Mesendoderm (in vitro differentiated cells): Measurements from ENCODE around the gene PPP1CA.

Source experiments
- DNase-seq: peaks from one replicate; pipeline ENCODE4 v3.0.0; 2013
- H2AK5ac ChIP-seq: 2 replicates; pipeline ENCODE4 v1.6.1; 2013; ENCODE audit warnings: low read length, inconsistent platforms
- H2BK120ac ChIP-seq: 2 replicates; pipeline ENCODE4 v1.6.1; 2013; ENCODE audit warnings: low read depth, mild to moderate bottlenecking, low read length, moderate library complexity, mixed read lengths
- H2BK15ac ChIP-seq: replicated peaks from 2 replicates; pipeline ENCODE4 v1.6.1; 2013; ENCODE audit warnings: low read depth, mild to moderate bottlenecking, moderate library complexity
- H2BK5ac ChIP-seq: 2 replicates; pipeline ENCODE4 v1.6.1; 2013; ENCODE audit warnings: low read length, inconsistent platforms
- H3K18ac ChIP-seq: 2 replicates; pipeline ENCODE4 v1.6.1; 2013; ENCODE audit warnings: mild to moderate bottlenecking, low read length, mixed read lengths
- H3K23ac ChIP-seq: one replicate; pipeline ENCODE4 v1.6.1; 2013; ENCODE audit warnings: low read length
- H3K27ac ChIP-seq: 2 replicates; pipeline ENCODE4 v1.5.1; 2013; ENCODE audit warnings: low read depth, mild to moderate bottlenecking, inconsistent platforms, low read length, moderate library complexity
- H3K27me3 ChIP-seq: 2 replicates; pipeline ENCODE4 v1.6.1; 2013; ENCODE audit warnings: low read length, control low read depth, mild to moderate bottlenecking, inconsistent platforms; ENCODE audit not compliant: insufficient read depth, poor library complexity
- H3K36me3 ChIP-seq: 2 replicates; pipeline ENCODE4 v1.6.1; 2013; ENCODE audit warnings: low read length, inconsistent platforms; ENCODE audit not compliant: control insufficient read depth, insufficient read depth
- H3K4ac ChIP-seq: one replicate; pipeline ENCODE4 v1.6.1; 2013; ENCODE audit warnings: low read depth, mild to moderate bottlenecking, low read length, moderate library complexity
- H3K4me1 ChIP-seq: 2 replicates; pipeline ENCODE4 v1.6.1; 2013; ENCODE audit warnings: low read depth, low read length, inconsistent platforms; ENCODE audit not compliant: control insufficient read depth
- H3K4me2 ChIP-seq: 2 replicates; pipeline ENCODE4 v1.6.1; 2013; ENCODE audit warnings: low read length
- H3K4me3 ChIP-seq: 2 replicates; pipeline ENCODE4 v1.5.1; 2013; ENCODE audit warnings: mild to moderate bottlenecking, low read length
- H3K56ac ChIP-seq: one replicate; pipeline ENCODE4 v1.6.1; 2013; ENCODE audit warnings: low read length
- H3K79me1 ChIP-seq: 2 replicates; pipeline ENCODE4 v1.6.1; 2013; ENCODE audit warnings: low read length, inconsistent platforms
- H3K79me2 ChIP-seq: 2 replicates; pipeline ENCODE4 v1.6.1; 2013; ENCODE audit warnings: mild to moderate bottlenecking, low read length; ENCODE audit not compliant: control insufficient read depth, insufficient read depth
- H3K9ac ChIP-seq: 2 replicates; pipeline ENCODE4 v1.6.1; 2013; ENCODE audit warnings: low read length, inconsistent platforms
- H4K5ac ChIP-seq: one replicate; pipeline ENCODE4 v1.6.1; 2013; ENCODE audit warnings: low read length
- H4K8ac ChIP-seq: one replicate; pipeline ENCODE4 v1.6.1; 2013; ENCODE audit warnings: low read depth, mild to moderate bottlenecking, control low read depth, low read length, moderate library complexity
- WGBS: extraction: QIAGEN DNeasy Blood & Tissue Kit; methylation state at CpG from one replicate; pipeline ENCODE4 v1.1.7; 2013; ENCODE audit warnings: low lambda C conversion rate, missing lambda C conversion rate; ENCODE audit not compliant: insufficient coverage; ENCODE audit errors: extremely low coverage; 5-methylcytosine and 5-hydroxymethylcytosine counted together

Gene PPP1CA

DNA sequence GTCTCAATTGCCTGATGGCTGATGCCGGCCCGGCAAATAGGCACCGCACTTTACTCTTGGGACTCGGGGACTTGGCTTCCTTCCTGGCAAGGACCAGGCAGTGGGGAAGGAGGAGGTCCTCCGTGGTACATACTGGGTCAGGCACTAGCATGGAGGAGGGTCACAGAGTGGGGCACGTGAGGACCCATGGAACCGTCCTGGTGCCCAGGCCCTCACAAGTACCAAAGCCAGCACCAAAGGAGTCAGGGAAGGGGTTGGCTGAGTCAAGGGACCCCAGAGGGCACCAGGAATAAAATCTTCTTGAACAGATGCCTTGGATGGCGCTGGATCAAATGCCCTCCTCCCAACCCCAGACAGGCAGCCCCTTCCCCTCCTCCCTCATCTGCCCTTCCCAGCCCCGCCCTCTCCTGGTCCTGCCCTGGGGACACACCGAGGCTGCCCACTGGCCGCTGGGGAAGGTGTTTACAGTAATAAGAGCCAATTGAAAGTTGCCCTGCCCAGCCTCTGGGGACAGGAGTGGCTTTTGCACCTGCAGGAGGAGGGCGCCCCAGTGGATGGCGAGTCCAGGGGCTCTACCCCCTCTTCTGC lies 8.2 kb upstream of the PPP1CA start:
- no peak overlapping the region for H3K4me3 ChIP-seq
- no peak overlapping the region for H2BK120ac ChIP-seq
- H3K27ac ChIP-seq, result no peak overlapping the region
- H3K27me3 ChIP-seq, result no peaks in the 10 kb centered on the region
- peak overlapping the region; percentile 43 for H3K56ac ChIP-seq
- no peak overlapping the region for H2AK5ac ChIP-seq
- no peaks in the 10 kb centered on the region for H3K79me2 ChIP-seq
- no peak overlapping the region for H3K9ac ChIP-seq
- H4K5ac ChIP-seq, result no peak overlapping the region
- H3K4me1 ChIP-seq, result no peaks in the 10 kb centered on the region
- H3K23ac ChIP-seq, result no peak overlapping the region
- no peak overlapping the region for H3K18ac ChIP-seq
- H2BK15ac ChIP-seq, result no peak overlapping the region
- H2BK5ac ChIP-seq, result no peak overlapping the region
- no peak overlapping the region for H3K4ac ChIP-seq
- peak; percentile 71 for DNase-seq
- no peaks in the 10 kb centered on the region for H3K79me1 ChIP-seq
- no peak overlapping the region for H4K8ac ChIP-seq
- H3K36me3 ChIP-seq, result no peaks in the 10 kb centered on the region
- H3K4me2 ChIP-seq, result no peak overlapping the region
- WGBS, result no CpG with 5 or more reads among the region's 13 CpGs

DNA sequence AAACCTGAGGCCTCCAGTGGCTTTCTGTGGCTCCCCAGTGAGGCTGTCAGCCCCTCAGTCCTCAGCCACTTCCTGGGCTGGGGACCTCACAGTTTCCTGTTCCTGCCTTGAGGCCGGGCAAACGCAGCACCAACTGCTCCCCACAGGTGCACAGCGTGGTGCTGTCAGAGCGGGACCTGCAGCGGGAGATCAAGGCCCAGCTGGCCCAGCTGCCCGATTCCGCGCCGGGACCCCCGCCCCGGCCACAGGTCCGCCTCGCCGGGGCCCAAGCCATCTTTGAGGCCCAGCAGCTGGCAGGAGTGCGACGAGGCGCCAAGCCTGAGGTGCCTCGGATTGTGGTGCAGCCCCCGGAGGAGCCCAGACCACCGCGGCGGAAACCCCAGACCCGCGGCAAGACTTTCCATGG lies 7.6 kb upstream of the PPP1CA start:
- H3K4me1 ChIP-seq, result no peaks in the 10 kb centered on the region
- no peak for DNase-seq

DNA sequence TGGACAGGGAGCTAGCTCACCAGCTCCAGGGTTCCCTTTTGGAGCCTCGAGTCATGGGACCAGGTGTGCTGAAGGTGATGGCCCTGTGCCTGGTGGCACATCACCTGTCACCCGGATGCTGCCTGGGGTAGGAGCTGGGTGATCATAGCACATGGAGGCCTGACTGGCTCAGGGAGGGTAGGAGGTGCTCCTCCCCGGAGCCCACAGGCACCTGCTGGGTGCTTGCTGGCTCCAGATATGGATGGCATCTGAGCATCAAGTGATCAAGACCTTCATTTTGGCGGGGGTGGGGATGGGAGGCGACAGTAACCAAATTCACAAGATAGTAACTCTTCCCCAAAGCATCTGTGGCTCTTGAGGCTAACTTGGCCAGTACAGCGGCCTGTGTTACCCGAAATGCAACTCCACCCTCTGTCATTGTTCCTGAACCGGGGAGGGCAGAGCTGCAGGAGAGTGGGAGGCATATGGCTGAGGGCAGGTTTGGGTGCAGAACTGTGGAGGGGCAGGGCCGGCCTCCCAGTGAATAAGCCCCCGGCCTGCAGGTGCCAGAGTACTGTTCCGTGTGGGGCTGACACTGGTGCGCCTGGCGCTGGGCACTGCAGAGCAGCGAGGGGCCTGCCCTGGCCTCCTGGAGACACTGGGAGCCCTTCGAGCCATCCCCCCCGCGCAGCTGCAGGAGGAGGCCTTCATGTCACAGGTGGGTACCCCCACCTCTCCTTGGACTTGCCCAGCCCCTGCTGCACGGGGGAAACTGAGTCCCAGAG lies 7.0 kb upstream of the PPP1CA start:
- H3K27me3 ChIP-seq, result no peaks in the 10 kb centered on the region
- no peak overlapping the region for H3K23ac ChIP-seq

More for the DNA sequence above, 7.6 kb upstream of the PPP1CA start:
- WGBS, result no CpG with 5 or more reads among the region's 24 CpGs
- no peak overlapping the region for H2BK120ac ChIP-seq
- no peaks in the 10 kb centered on the region for H3K79me1 ChIP-seq
- no peak overlapping the region for H3K18ac ChIP-seq
- no peak overlapping the region for H4K5ac ChIP-seq
- no peak overlapping the region for H3K4ac ChIP-seq
- H2BK5ac ChIP-seq, result no peak overlapping the region
- no peak overlapping the region for H4K8ac ChIP-seq
- H3K56ac ChIP-seq, result no peak overlapping the region
- no peak overlapping the region for H3K4me2 ChIP-seq
- no peak overlapping the region for H3K4me3 ChIP-seq
- H3K36me3 ChIP-seq, result no peaks in the 10 kb centered on the region
- H3K9ac ChIP-seq, result no peak overlapping the region
- H3K27me3 ChIP-seq, result no peaks in the 10 kb centered on the region
- H3K79me2 ChIP-seq, result no peaks in the 10 kb centered on the region
- no peak overlapping the region for H2AK5ac ChIP-seq
- no peak overlapping the region for H3K23ac ChIP-seq
- H3K27ac ChIP-seq, result no peak overlapping the region
- H2BK15ac ChIP-seq, result no peak overlapping the region

DNA sequence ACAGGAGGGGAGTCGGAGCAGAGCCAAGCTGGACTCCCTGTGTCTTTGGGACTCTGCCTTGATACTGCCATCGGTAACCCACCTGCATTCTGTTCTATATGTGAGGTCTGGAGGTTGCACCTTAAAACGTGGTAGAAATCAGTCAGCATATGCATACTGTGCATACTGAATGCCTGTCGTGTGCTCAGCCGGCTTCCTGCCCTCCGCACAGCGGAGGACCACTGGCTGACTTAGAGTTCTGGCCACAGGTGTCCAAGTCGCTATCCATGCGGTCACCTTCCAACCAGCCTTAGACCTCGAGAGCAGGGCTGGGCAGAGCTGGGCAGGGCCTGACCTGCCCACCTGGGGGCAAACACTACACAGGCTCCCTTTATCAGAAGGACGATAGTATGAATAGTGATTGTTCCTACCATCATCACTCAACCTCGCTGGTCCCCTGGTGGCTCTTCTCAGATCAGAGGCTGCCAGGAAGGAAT lies 6.1 kb upstream of the PPP1CA start:
- no peak overlapping the region for H2AK5ac ChIP-seq
- no peak overlapping the region for H3K4ac ChIP-seq
- no CpG with 5 or more reads among the region's 12 CpGs for WGBS
- H3K27me3 ChIP-seq, result no peaks in the 10 kb centered on the region
- H3K56ac ChIP-seq, result no peak overlapping the region
- H3K79me2 ChIP-seq, result no peaks in the 10 kb centered on the region
- H4K8ac ChIP-seq, result no peak overlapping the region
- H3K23ac ChIP-seq, result no peak overlapping the region
- no peak overlapping the region for H3K4me3 ChIP-seq
- no peaks in the 10 kb centered on the region for H3K4me1 ChIP-seq
- DNase-seq, result no peak
- no peak overlapping the region for H3K18ac ChIP-seq
- no peak overlapping the region for H2BK120ac ChIP-seq
- H3K27ac ChIP-seq, result no peak overlapping the region
- H2BK15ac ChIP-seq, result no peak overlapping the region
- H3K4me2 ChIP-seq, result no peak overlapping the region
- H4K5ac ChIP-seq, result no peak overlapping the region
- H3K36me3 ChIP-seq, result no peaks in the 10 kb centered on the region
- H3K9ac ChIP-seq, result no peak overlapping the region
- H2BK5ac ChIP-seq, result no peak overlapping the region
- no peaks in the 10 kb centered on the region for H3K79me1 ChIP-seq

More for the DNA sequence above, 7.0 kb upstream of the PPP1CA start:
- Histone ChIP-seq H2AK5ac (no peak overlapping the region), H4K8ac (no peak overlapping the region), H2BK120ac (no peak overlapping the region), H3K27ac (no peak overlapping the region), H3K4ac (no peak overlapping the region), H2BK15ac (no peak overlapping the region), H3K9ac (no peak overlapping the region), H3K79me1 (no peaks in the 10 kb centered on the region), H2BK5ac (no peak overlapping the region), H3K4me3 (no peak overlapping the region), H3K56ac (no peak overlapping the region), H3K4me2 (no peak overlapping the region), H3K18ac (no peak overlapping the region), H3K4me1 (no peaks in the 10 kb centered on the region), H4K5ac (no peak overlapping the region), H3K36me3 (no peaks in the 10 kb centered on the region), H3K79me2 (no peaks in the 10 kb centered on the region)
- DNase-seq, result no peak
- WGBS, result no CpG with 5 or more reads among the region's 18 CpGs

DNA sequence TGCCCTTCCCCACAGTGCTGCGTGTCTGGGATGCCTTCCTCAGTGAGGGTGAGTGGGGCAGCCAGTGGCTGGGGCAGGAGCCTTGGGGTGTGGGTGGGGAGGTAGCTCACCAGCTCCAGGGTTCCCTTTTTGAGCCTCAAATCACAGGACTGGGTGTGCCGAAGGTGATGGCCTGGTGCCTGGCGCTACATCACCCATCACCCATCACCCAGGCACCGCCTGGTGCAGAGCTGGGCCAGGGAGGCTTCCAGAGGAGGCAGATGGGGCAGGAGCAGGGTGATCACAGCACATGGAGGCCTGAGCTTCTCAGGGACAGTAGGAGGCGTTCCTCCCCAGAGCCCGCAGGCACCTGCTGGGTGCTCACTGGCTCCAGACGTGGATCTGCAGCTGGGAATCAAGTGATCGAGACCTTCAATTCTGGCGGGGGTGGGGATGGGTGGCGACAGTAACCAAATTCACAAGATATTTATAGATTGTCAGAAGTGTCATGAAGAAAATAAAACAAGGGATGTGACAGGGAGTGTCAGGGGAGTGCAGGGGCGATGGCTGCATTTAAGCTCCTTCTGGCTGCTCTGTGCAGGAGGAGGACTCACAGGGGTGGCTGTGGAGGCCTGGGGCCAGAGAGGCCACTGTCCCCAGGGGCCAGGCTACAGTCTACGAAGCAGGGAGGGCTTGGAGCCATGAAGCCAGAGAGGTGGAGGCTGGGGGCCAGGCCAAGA lies 5.5 kb upstream of the PPP1CA start:
- H3K9ac ChIP-seq, result no peak overlapping the region
- WGBS, result no CpG with 5 or more reads among the region's 12 CpGs
- H3K27ac ChIP-seq, result no peak overlapping the region
- H3K4me3 ChIP-seq, result no peak overlapping the region
- H4K8ac ChIP-seq, result no peak overlapping the region
- H3K27me3 ChIP-seq, result no peaks in the 10 kb centered on the region
- H4K5ac ChIP-seq, result no peak overlapping the region
- H3K56ac ChIP-seq, result no peak overlapping the region
- no peak overlapping the region for H3K18ac ChIP-seq
- H3K79me1 ChIP-seq, result no peaks in the 10 kb centered on the region
- DNase-seq, result no peak
- H2BK15ac ChIP-seq, result no peak overlapping the region
- H3K4me2 ChIP-seq, result no peak overlapping the region
- H3K36me3 ChIP-seq, result no peaks in the 10 kb centered on the region
- no peak overlapping the region for H2AK5ac ChIP-seq
- H2BK5ac ChIP-seq, result no peak overlapping the region
- no peaks in the 10 kb centered on the region for H3K79me2 ChIP-seq
- no peak overlapping the region for H3K23ac ChIP-seq
- H2BK120ac ChIP-seq, result no peak overlapping the region
- no peak overlapping the region for H3K4ac ChIP-seq
- H3K4me1 ChIP-seq, result no peaks in the 10 kb centered on the region
